Natural killer cell (primary cell): Measurements from ENCODE around the gene CRADD. TPM values are rescaled to one million over a fixed set of nuclear protein-coding genes. Genes with fewer than 3 reads are reported as not detected.

Experiments used
- ATAC-seq, 3 donors: fragments of 150-1000 bp in 2 of 3; fragments of 200-7000 bp in 1 of 3; cut with Tn5 transposase; 1 replicate in 1 of 3; 2 replicates in 2 of 3; pipeline ENCODE4 v1.10.0; 2021; ENCODE audit warnings: mild to moderate bottlenecking in 2 of 3, moderate library complexity in 2 of 3
- DNase-seq, 2 donors: peaks; one replicate each; pipeline versions ENCODE4 v3.0.0 to v3.0.0-alpha.2; 2013 to 2021; ENCODE audit warnings: mixed read lengths in 1 of 2
- H3K27ac ChIP-seq: one replicate; pipeline ENCODE4 v1.5.1; 2013; ENCODE audit warnings: mild to moderate bottlenecking, low read length
- H3K27me3 ChIP-seq: one replicate; pipeline ENCODE4 v1.6.1; 2013; ENCODE audit warnings: low read length; ENCODE audit not compliant: control insufficient read depth, insufficient read depth
- H3K36me3 ChIP-seq: one replicate; pipeline ENCODE4 v1.6.1; 2013; ENCODE audit warnings: low read length; ENCODE audit not compliant: control insufficient read depth, insufficient read depth
- H3K4me1 ChIP-seq: one replicate; pipeline ENCODE4 v1.6.1; 2013; ENCODE audit warnings: low read length; ENCODE audit not compliant: control insufficient read depth, insufficient read depth
- H3K4me3 ChIP-seq: one replicate; pipeline ENCODE4 v1.5.1; 2013; ENCODE audit warnings: low read length
- H3K9me3 ChIP-seq: one replicate; pipeline ENCODE4 v1.6.1; 2013; ENCODE audit warnings: low read length; ENCODE audit not compliant: control insufficient read depth, insufficient read depth
- H3K27ac Mint-ChIP-seq, 2 donors: one replicate each; pipeline ENCODE4 v1.8.0; 2022; ENCODE audit warnings: mild to moderate bottlenecking in 2 of 2, mixed read lengths in 2 of 2, moderate library complexity in 1 of 2
- H3K27me3 Mint-ChIP-seq, 2 donors: one replicate each; pipeline ENCODE4 v1.8.0; 2022; ENCODE audit warnings: low read depth in 2 of 2, mixed read lengths in 2 of 2
- H3K36me3 Mint-ChIP-seq: one replicate; pipeline ENCODE4 v1.8.0; 2022; ENCODE audit warnings: mixed read lengths
- H3K4me1 Mint-ChIP-seq, 2 donors: one replicate each; pipeline ENCODE4 v1.8.0; 2022; ENCODE audit warnings: mixed read lengths in 2 of 2
- H3K4me3 Mint-ChIP-seq: one replicate; pipeline ENCODE4 v1.8.0; 2022; ENCODE audit warnings: mild to moderate bottlenecking, moderate library complexity, mixed read lengths
- H3K9me3 Mint-ChIP-seq, 2 donors: one replicate each; pipeline ENCODE4 v1.8.0; 2022; ENCODE audit warnings: mixed read lengths in 2 of 2
- CTCF ChIP-seq: fragments of 200-600 bp; IDR thresholded peaks from one replicate; pipeline ENCODE4 v1.8.0; 2022; ENCODE audit warnings: antibody characterized with exemption
- WGBS: methylation state at CpG from one replicate; pipeline ENCODE4 v1.1.7; 2013; ENCODE audit warnings: missing lambda C conversion rate; ENCODE audit not compliant: insufficient coverage; 5-methylcytosine and 5-hydroxymethylcytosine counted together
- intact Hi-C: fragments of 100-400 bp; cut with micrococcal nuclease; formaldehyde crosslinking; loops from one replicate; pipeline ENCODE4 v1.14.2; 2022
- total RNA-seq, 4 donors: library from RNA; stranded (reverse); fragments of 120-200 nt in 1 of 4; gene quantifications; one replicate each; pipeline versions ENCODE4 v1.2.3 to v1.2.4, GENCODE V29; 2013 to 2022

Gene CRADD
- total RNA-seq, 3 donors from 2014 or later (not counting 1 experiment from before 2014, with no cell fraction given), result 19.1 to 27.5 (median 26.4) TPM

GRCh38 chr12:93653712-93654111 is 23.5 kb upstream of the CRADD start:
- Mint-ChIP-seq H3K9me3 (no peaks in the 10 kb centered on the region), H3K4me1 (no peaks in the 10 kb centered on the region), H3K27me3 (no peaks in the 10 kb centered on the region), H3K36me3 (no peaks in the 10 kb centered on the region), H3K27ac (no peak overlapping the region), H3K4me3 (no peak overlapping the region)
- H3K27me3 ChIP-seq, result no peaks in the 10 kb centered on the region
- no peak for TF ChIP-seq CTCF
- no peak overlapping the region for H3K4me3 ChIP-seq
- H3K27ac ChIP-seq, result no peak overlapping the region
- intact Hi-C loops, result no loop called here
- 88% methylated on average over 3 of the region's 3 CpGs for WGBS
- ATAC-seq (no peak), DNase-seq (no peak)
- no peaks in the 10 kb centered on the region for H3K9me3 ChIP-seq
- no peaks in the 10 kb centered on the region for H3K36me3 ChIP-seq
- no peaks in the 10 kb centered on the region for H3K4me1 ChIP-seq

GRCh38 chr12:93654421-93654820 is 22.8 kb upstream of the CRADD start:
- Histone ChIP-seq H3K4me1 (no peaks in the 10 kb centered on the region), H3K36me3 (no peaks in the 10 kb centered on the region), H3K27me3 (no peaks in the 10 kb centered on the region), H3K9me3 (no peaks in the 10 kb centered on the region), H3K27ac (no peak overlapping the region), H3K4me3 (no peak overlapping the region)
- H3K27me3 Mint-ChIP-seq, result no peaks in the 10 kb centered on the region
- H3K27ac Mint-ChIP-seq, result no peak overlapping the region
- no peaks in the 10 kb centered on the region for H3K9me3 Mint-ChIP-seq
- intact Hi-C loops, result no loop called here
- no peak for TF ChIP-seq CTCF
- no peaks in the 10 kb centered on the region for H3K36me3 Mint-ChIP-seq
- no peaks in the 10 kb centered on the region for H3K4me1 Mint-ChIP-seq
- DNase-seq (no peak), ATAC-seq (no peak)
- no peak overlapping the region for H3K4me3 Mint-ChIP-seq
- 95% methylated on average over 2 of the region's 2 CpGs for WGBS

GRCh38 chr12:93657071-93657470 is 20.1 kb upstream of the CRADD start:
- Histone ChIP-seq H3K27ac (no peak overlapping the region), H3K9me3 (no peaks in the 10 kb centered on the region), H3K36me3 (no peaks in the 10 kb centered on the region), H3K4me1 (no peaks in the 10 kb centered on the region), H3K4me3 (no peak overlapping the region), H3K27me3 (no peaks in the 10 kb centered on the region)
- no peak overlapping the region for H3K4me3 Mint-ChIP-seq
- WGBS, result 100% methylated on average over 1 of the region's 2 CpGs
- DNase-seq (no peak), ATAC-seq (no peak)
- no peaks in the 10 kb centered on the region for H3K9me3 Mint-ChIP-seq
- intact Hi-C loops, result no loop called here
- no peak overlapping the region for H3K27ac Mint-ChIP-seq
- H3K4me1 Mint-ChIP-seq, result no peaks in the 10 kb centered on the region
- H3K27me3 Mint-ChIP-seq, result no peaks in the 10 kb centered on the region
- no peaks in the 10 kb centered on the region for H3K36me3 Mint-ChIP-seq
- no peak for TF ChIP-seq CTCF

DNA sequence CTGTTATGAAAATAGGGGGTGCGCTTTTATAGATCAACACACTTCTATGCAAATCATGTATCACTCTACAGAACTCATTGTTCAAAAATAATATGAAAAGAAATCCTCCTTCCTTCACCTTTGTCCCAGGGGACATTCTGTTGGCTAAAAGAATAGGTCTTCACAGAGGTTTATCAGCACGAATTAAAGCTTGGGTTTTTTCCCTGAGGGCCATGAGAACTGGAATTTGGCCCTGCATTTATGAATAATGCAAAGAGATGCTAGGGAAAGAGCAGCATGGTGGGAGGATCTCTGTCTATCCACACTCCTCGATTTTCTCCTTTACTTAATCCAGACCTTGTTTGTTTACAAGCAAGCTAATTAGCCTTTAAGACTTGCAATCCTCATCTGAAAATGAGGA is 16.2 kb upstream of the CRADD start:
- Mint-ChIP-seq H3K27ac (no peak overlapping the region), H3K36me3 (no peaks in the 10 kb centered on the region), H3K27me3 (no peaks in the 10 kb centered on the region), H3K4me1 (peaks cover 6 to 12% of the 10 kb centered on the region in 2 donors), H3K9me3 (no peaks in the 10 kb centered on the region), H3K4me3 (no peak overlapping the region)
- H3K27me3 ChIP-seq, result no peaks in the 10 kb centered on the region
- TF ChIP-seq CTCF, result no peak
- no peaks in the 10 kb centered on the region for H3K36me3 ChIP-seq
- 67% methylated on average over 1 of the region's 3 CpGs for WGBS
- no peaks in the 10 kb centered on the region for H3K9me3 ChIP-seq
- no peaks in the 10 kb centered on the region for H3K4me1 ChIP-seq
- ATAC-seq (no peak), DNase-seq (no peak)
- no peak overlapping the region for H3K4me3 ChIP-seq
- no peak overlapping the region for H3K27ac ChIP-seq
- intact Hi-C loops, result no loop called here
